T1000 (cell line): ENCODE measurements around the gene RASGRF1.

Experiments used
- DNase-seq: peaks from one replicate; lab custom pipeline; 2025; ENCODE audit warnings: mixed read lengths; lab: John Stamatoyannopoulos, UW

RASGRF1 gene

DNA sequence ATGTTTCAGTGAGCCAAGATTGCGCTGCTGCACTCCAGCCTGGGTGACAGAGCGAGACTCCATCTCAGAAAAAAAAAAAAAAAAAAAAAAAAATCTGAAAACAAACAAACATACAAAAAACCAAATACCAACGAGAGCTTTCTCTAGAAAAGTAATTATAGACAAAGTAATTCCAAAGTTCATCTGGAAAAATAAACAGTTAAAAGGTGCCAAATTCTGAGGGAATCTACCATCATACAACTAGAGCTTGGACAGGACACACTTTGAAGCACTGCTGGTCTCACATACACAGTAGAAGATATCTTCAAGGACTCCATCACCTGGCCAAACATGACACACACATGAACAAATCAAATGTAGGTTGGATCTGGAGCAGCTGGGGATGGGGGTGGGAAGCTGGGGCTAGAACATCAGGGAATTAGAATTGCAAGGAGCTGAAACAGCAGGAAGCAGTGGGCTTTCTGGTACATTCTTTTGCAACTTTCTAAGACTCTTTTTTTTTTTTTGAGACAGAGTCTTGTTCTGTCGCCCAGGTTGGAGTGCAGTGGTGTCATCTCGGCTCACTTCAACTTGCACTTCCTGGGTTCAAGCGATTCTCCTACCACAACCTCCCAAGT lies 104.6 kb downstream of the RASGRF1 start:
- no peak for DNase-seq

DNA sequence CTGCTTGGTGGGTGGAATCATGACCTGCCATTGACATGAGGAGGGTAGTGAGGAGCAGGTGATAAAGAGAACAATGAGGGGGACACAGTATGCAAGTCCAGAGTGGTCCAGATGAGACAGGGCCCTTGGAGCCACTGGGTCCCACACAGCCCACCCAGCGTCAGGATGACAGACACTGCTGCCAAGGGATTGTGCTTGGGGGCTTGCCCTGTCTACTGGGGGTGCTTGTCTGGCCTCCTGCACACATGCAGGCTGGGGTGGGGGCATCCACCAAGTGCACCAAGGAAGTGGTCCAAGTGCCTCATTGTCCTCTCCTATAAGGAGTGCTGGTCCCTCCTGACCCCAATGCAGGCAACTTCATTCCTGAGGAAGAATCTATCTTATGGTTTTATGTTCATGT lies 106.5 kb downstream of the RASGRF1 start:
- DNase-seq, result no peak

DNA sequence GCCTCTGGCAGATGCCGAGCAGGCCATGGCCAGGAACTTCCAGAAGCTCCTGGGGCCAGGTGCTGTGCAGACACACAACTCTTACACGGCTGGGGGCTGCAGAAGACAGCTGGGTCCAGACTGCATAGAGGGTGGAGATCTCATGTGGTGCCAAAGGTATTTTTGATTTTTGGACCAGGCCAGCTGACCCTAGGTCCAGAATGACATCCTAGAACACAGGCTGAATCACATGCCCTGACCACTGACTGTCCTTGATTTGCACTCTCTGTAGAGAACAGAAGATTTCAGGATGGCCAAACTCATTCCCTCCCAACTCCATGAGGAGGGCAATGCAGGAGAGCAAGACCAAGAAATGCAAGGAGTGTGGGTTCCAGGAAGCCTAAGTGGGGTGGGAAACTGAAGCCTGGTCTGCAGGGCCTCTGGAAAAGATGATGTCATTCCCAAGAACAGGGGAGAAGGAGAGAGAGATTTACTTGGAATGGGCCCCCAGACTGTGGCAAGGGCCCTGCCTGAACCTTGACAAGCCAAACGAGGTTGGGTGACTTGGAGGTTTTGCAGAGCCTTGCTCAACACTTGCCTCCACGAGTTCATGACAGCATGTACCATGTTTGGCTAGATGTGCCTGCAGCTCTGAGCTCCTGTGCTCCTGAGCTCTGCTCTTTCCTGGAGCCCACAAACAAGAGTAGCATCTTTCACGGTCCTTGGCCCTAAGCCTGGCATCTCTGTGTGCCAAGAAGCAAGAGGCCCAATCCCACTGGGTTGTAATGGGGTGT lies 107.2 kb downstream of the RASGRF1 start:
- DNase-seq, result no peak

DNA sequence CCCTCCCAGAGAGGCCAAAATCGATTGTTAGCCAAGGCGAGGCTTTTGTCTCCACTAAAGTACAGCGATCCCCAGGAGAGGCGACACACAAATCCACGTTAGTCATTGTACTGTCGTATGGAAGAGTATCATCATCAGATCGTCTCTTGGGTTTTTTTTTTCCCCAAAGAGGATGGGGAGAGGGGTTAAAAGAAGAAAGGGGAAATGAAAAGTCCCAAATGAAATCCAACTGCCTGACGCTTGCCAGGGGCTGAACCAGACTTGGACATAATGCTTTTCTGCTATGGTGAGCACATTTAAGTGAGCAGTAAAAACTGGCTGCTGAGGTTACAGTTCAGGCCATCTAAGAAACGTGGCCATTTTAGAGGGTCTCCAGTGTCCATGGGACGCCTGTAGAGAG lies 107.8 kb downstream of the RASGRF1 start:
- no peak for DNase-seq

DNA sequence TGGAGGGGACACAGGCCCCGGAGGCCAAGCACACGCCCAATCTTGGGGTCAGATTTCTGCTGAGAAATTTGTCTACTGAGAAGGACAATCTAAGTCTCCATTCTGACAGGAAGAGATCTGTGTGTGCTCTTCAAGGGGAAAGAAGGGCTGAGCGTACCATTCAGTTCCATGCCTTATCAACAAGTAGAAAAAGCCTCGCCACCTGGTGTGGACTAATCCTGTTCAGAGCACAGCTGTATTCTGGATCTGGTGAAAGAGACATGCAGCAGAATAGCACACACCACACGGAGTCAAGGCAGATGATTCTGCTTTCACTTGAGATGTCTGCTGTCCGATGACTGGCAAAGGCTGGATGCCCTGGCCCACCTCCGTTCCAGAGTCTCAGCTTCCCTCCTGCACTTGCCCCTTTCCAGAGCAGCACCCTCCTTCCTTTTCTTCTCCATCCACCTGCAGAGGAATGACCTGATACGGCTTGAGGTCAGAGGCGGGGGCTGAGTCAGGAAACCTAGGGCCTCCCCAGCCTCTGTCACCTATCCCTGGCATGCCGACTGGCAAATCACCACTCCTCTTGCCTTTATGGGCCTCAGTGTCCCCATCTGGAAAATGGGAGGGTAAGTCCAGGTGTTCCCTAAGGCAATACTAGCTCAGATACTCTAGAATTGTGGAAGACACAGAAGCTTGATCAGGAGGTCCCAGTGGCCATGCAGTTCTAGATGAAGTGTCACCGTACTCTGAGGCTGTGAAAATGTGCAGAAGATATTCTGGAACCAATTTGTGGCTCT lies 108.9 kb downstream of the RASGRF1 start:
- no peak for DNase-seq

DNA sequence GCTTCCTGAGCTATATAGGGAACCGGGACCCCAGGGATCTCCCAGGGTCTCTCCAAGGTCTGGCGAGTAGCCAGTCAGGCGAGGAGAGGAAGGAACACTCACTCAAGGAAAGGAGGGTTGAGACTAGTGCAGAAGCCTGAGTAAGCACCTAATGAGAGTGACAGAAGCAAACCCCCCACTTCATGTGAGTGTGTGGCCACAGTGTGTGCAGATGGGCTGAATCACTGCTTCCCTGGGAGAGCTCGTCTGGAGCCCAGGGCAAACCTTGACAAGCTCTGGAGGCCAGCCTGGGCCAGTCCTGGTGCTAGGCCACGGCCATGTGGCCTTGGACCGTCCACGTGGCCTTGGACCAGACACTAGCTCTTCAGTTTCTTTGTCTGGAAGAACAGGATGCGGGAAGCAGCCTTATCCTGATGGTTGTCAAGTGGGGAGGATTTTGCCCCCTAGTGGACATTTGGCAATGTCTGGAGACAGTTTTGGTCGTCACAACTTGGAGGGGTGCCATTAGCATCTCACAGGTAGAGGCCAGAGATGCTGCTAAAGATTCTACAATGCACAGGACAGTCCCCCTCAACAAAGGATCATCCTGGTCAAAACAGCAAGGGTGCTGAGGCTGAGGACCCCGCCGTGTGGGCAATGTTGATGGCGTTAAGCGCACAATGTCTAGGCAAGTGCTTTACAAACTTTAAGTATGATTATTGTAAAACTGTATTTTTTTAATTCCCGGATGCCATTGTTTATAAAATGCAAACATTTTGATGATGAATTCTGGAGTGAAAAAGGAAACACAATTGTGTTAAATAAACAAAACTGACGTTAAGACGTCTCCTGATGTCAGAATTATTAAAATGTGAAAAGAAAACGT lies 110.9 kb downstream of the RASGRF1 start:
- DNase-seq, result no peak

DNA sequence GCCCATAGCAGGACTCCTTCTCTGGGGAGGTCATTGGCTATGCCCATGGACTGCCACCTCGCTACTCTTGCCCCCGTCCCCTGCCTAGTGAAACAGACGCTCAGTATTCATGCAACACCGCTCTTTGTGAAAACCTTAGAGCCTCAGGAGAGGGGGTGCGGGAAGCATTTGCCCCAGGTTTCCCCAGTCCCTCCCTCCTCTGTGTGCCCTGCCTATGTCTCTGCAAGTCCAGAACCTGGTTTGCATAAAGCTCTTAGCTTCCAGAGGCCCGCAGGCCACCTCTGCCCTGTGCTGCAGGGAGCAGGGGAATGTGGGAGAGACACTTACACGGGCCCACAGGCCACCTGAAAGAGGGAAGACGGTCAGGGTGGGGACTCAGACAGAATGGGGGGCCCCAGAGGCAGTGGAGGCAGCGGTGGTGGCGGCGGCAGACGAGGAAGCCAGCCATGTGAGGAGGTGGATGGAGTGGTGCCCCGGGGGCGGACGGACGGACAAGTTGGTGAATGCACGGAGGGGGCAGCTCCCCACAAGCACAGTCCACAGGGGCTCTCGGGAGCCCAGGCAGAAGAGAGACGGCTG lies 111.9 kb downstream of the RASGRF1 start:
- no peak for DNase-seq

DNA sequence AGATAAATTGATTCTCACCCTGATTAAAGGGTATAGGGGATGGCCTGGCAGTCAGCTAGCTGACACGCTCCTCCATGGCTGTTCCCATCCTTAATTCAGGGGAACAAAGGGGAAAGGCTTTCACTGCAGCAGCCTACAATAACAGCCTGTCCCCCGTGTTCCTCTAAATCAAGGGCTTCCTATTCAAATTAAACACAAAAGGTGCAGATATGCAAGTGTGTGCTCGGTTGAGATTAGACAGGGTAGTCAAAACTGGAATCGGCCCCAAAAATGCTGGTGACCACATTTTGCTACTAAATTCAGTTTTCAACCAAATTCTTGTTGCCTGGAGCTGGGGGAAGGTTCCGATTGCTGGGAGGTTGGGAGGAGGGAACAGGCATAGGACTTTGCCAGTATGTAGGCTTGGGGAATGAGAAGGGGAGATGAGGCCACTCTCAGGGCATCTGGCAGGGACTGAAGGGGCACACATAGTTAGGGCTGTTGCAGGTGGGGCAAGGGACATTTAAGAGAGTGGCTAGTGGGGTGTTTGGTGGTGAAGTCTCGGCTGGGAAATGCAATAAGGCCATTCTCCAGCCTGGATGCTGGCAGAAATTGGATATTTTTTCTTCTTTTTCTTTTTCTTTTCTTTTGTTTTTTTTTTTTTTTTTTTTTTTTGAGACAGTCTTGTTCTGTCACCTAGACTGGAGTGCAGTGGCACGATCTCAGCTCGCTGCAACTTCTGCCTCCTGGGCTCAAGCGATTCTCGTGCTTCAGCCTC lies 112.8 kb downstream of the RASGRF1 start:
- DNase-seq, result no peak

DNA sequence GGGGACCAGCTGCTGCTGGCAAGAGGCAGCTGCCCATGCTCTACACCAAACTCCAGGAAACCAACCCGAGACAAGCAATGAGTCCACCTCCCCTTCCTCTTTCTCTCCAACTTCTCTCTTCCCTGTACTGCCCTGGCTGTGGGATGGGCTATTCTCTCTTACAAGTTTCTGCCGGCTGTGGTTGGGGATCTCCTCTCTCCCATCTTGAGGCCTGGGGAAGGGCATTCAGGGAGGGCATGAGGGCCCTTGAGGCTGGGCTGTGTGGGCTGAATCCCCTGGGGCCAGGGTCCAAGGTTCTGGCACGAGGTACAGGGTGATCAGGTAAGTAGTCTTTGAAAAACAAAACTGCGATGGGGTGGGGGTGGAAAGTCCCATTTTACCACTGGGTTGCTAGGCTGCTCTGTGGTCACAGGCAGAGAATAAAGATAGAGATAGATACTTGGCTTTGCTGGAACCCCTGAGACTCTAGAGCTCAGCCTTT lies 113.4 kb downstream of the RASGRF1 start:
- DNase-seq, result no peak

DNA sequence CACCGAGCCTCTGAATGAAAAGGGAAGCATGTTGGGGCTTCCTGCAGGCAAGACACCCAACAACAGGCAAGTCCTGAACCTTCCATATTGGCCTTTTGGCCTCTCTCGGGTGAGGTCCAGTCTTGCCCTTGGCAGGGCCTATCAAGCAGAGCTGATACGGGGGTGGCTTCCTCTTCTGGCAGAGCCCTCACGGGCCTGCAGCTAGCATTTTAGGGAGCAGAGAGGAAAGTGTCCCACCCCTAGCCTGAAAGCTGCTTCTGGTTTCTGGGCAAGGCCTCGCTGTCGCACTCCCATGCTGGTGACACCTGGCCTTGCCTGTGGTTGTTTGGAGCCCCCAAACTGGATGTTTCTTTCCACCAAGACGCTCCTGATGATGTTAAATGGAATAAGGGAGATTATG lies 113.9 kb downstream of the RASGRF1 start:
- no peak for DNase-seq

DNA sequence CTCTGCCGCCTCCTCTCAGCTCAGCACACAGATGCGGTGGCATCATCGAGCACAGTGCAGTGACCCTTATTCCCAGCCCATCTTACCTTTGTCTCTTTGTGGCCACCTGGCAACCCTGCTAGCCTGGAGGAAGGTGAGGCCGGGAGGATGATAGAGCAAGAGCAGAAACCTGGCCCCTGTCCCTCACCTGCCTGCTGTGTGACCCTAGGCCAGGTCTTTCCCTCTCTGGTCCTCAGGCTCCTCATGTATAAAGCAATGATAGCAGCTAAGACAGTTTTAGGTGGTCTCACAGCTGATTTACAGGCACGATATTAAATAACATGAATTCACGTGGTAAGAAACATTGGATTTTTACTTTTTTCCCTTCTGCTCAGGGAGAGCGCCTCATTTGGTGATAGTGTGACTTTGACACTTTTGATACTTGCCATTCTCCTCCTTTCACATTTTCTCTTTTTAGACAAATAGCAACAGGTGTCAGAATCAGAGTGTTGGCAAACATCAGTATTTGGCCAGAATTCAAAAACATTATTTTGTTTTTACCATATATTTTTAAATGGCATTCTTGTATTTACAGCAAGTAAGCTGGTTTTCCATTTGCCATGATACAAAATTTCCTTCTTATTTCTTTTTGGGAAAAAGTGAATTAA lies 116.2 kb downstream of the RASGRF1 start:
- DNase-seq, result no peak

DNA sequence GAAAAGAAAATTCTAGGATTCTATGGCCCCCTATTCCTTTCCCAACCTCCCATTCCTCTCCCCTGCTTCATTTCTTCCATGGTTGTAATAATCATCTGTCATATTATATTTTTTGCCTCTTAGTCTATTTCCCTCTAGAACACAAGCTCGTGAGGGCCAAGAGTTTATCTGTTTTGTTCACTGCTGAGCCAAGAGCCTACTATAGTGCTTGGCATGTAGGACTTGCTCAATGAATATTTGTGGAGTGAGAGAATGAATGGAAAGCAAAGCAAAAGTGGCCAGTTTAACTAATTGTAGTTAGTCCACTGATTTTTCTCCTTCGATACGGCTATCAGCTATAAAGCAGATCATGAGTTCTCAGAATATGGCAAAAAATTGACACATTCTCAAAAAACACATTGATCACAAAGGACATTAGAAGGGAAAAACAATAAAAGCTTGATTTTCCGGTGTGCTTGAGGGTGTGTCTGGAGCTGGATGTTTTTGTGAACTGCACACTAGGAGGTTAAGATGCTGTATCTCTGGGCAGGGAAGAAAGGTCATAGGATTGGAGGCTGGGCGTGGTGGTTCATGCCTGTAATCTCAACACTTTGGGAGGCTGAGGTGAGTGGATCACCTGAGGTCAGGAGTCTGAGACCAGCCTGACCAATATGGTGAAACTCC lies 120.8 kb downstream of the RASGRF1 start:
- no peak for DNase-seq

DNA sequence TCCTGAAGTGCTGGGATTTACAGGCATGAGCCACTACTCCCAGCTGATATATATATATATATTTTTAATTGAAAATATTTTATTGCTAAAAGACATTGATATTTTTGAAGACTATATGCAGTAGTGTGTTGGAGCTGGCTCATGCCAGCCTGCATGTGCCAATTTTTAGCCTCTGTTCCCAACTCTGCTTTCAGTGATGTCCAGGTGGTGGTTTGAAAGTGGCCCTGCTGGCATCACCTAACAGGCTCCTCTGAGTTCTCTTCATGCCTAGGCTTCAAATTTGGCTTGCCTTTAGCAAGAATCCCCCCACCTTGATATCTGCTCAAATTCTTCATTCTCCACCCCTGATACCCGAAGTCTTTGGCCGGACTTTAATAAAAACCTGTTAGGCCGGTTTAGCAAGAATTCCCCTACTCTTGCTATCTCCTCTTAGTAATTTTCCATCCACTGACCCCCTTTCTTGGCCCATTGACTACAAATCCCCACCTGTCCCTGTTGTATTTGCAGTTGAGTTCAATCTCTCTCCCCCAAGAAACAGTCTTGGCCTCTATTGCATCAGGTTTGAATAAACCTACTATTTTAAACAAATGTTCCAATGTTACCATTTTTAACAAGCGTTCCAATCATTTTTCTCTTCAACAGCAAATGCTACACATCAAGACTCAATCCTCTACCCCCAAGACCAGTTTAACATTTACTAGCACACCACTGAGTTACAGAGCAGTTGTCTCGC lies 121.9 kb downstream of the RASGRF1 start:
- DNase-seq, result no peak

DNA sequence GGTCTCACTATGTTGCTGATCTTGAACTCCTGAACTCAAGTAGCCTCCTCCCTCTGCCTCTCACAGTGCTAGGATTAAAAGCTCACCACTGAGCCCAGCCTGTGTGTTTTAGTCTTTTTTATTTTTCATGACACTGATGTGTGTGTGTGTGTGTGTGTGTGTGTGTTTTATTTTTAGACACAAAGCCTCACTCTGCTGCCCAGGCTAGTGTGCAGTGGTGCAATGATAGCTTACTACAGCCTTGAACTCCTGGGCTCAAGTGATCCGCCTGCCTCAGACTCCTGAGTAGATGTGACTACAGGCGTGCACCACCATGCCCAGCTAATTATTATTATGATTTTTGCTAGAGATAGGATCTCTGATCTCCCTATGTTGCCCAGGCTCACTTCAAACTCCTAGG lies 122.5 kb downstream of the RASGRF1 start:
- DNase-seq, result no peak

DNA sequence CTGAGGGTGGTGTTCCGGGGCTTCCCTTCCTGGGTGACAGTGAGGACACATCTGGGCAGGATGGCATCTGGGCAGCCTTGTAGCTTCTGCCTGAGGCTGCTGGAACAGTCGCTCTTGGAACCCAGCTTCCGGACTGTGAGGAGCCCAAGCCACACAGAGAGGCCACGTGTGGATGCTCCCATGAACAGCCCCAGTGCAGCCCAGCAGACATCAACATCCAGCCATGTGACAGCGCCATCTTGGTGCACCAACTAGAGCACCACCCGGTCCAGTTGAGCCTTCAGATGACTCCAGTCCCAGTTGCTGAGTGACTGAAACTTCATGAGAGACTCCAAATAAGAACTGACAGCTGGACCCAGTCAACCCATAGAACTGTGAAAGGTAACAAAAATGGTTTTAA lies 130.3 kb downstream of the RASGRF1 start:
- DNase-seq, result no peak

DNA sequence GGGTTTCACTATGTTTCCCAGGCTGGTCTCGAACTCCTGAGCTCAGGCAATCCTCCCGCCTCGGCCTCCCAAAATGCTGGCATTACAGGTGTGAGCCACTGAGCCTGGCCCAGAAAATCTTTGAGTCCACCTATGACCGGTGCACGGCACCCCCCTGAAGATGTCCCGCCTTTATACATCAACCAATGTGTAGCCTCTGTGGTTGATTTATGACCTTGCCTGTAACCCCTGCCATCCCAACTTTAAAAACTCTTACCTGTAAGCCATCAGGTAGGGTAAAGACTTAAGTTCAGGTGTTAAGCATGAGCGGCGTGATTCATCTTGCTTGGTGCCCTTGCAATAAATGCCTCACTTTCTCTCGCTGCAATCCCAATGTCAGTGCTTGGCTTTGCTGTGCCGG lies 131.2 kb downstream of the RASGRF1 start:
- DNase-seq, result no peak

DNA sequence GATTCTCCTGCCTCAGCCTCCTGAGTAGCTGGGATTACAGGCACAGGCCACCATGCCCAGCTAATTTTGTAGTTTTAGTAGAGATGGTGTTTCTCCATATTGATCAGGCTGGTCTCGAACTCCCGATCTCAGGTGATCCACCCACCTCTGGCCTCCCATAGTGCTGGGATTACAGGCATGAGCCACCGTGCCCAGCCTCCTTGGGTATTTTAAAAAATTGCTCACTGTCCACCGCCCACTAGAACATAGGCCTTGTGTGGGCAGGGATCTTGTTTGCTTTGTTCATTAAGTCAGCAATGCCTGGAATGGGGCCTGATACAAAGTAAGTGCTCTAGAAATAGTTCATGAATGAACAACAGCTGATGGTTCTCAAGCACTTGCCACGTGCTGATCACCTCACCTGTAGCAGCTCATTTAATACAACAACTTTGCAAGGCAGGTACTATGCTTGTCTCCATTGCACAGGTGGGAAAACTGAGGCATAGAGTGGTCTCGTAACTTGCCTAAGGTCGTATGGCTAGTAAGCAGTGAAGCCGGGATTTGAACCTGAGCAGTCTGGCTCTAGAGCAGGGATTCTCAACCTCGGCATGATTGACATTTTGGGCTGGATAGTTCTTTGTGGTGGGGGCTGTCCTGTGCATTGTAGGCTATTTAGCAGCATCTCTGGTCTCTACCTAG lies 133.0 kb downstream of the RASGRF1 start:
- no peak for DNase-seq

DNA sequence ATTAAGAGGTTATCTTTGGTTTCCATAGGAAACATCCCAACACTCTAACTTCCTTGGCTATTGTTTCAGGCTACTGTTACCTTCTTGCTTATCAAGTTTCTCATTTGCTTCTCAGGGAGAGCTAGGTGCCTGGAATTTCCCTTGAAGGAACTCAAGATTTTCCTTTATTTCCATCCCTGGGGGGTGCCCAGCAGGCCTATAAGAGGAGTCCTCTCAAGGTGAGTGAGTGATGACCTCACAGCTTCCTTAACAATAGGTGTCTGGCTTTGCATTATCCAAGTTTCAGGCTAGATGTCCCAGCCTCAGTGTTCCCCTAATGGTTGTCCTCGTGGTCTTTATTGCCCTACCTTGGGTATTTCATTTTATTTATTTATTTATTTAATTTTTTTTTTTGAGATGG lies 133.6 kb downstream of the RASGRF1 start:
- no peak for DNase-seq

DNA sequence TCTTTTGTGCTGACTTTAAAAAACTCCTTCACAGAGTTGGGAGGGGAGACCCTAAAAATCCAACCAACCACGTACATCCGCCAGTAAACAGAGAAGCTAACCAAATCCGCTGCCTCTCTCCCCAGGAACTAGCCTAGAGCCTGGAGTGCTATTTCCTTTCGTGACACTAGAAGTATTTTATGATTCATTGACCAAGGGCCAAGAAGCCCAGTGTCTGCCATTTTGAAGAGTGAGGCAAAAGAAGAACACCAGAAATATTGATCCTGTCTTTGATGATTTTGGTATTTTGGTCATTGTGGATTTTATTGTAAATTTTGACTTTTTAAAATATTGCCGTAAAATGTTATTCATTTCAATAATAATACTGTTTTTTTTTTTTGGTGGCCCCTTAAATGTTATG lies 135.2 kb downstream of the RASGRF1 start:
- DNase-seq, result no peak
